Esophagus squamous epithelium (tissue), 5 donors: Measurements from ENCODE around the gene LRRC56. TPM values are rescaled to one million over a fixed set of nuclear protein-coding genes. Genes with fewer than 3 reads are reported as not detected.

ENCODE experiments used
- DNase-seq: peaks from one replicate; lab custom pipeline; 2025; lab: John Stamatoyannopoulos, UW
- H3K27ac ChIP-seq, 4 donors: fragments of 200-600 bp; sonication (generic); one replicate each; pipeline ENCODE4 v1.5.1; 2016 to 2019; ENCODE audit warnings: mild to moderate bottlenecking in 1 of 4
- H3K27me3 ChIP-seq, 4 donors: fragments of 200-600 bp; sonication (generic); 1 replicate in 3 of 4; 2 replicates in 1 of 4; pipeline versions ENCODE4 v1.5.1 to v1.6.0; 2017 to 2021; ENCODE audit warnings: antibody characterized with exemption in 1 of 4
- H3K36me3 ChIP-seq, 3 donors: fragments of 200-600 bp; sonication (generic); one replicate each; pipeline ENCODE4 v1.5.1; 2016 to 2019
- H3K4me1 ChIP-seq, 3 donors: fragments of 200-600 bp; sonication (generic); one replicate each; pipeline ENCODE4 v1.5.1; 2017 to 2019
- H3K4me3 ChIP-seq, 4 donors: fragments of 200-600 bp; sonication (generic); 1 replicate in 3 of 4; 2 replicates in 1 of 4; pipeline ENCODE4 v1.5.1; 2016 to 2019; ENCODE audit warnings: mild to moderate bottlenecking in 2 of 4, moderate library complexity in 1 of 4
- H3K9me3 ChIP-seq, 3 donors: fragments of 200-600 bp; sonication (generic); one replicate each; pipeline ENCODE4 v1.5.1; 2016 to 2019
- POLR2A ChIP-seq, 4 donors: fragments of 450-650 bp; IDR thresholded peaks; one replicate each; pipeline ENCODE4 v1.6.1; 2017; ENCODE audit warnings: antibody characterized with exemption in 4 of 4, mild to moderate bottlenecking in 4 of 4, moderate library complexity in 3 of 4
- WGBS, 2 donors: methylation state at CpG; one replicate each; pipeline ENCODE4 v1.1.5; 2018; 5-methylcytosine and 5-hydroxymethylcytosine counted together
- intact Hi-C: fragments of 100-400 bp; cut with DNase I; formaldehyde crosslinking; loops from one replicate; pipeline ENCODE4 v1.15.0; 2022
- total RNA-seq, 4 donors: library from RNA; depleted of rRNA; stranded (reverse); fragments of >200 nt; gene quantifications; one replicate each; pipeline ENCODE4 v1.1.0, GENCODE V29; 2016
- TF ChIP-seq, protein P1 (sequence below), 6 experiments: fragments of 450-650 bp in 4 of 6; fragments of 200-600 bp in 2 of 6; sonication (generic) in 2 of 6; IDR thresholded peaks; one replicate each; pipeline ENCODE4 v1.5.1; 2016 to 2019; ENCODE audit warnings: antibody characterized with exemption in 6 of 6, mild to moderate bottlenecking in 4 of 6, moderate library complexity in 4 of 6
- donor health status: DM: yes; HTN: yes; CAD: no.

Gene LRRC56
- total RNA-seq, 4 donors from 2014 or later, result 0.35 to 2.3 (median 1.2) TPM

DNA sequence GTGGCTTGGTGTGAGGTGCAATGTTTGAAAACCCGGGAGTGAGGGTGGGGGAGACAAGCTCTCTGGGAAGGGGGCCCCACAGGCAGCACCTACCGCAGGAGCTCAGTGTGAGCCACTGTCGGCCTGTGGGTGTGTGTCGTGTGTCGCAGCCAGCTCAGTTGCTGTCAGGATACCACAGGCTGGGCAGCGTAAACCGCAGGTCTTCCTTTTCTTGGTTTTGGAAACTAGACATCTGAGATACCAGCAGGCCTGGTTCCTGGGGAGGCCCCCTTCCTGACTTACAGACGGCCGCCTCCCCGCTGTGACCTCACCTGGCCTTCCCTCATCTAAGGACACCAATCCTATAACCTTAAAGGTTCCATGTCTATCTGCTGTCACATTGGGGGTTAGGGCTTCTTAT lies 59.0 kb downstream of the LRRC56 start:
- no peak for TF ChIP-seq POLR2A (IDR thresholded peaks at IDR 0.05)
- TF ChIP-seq, protein P1, sequence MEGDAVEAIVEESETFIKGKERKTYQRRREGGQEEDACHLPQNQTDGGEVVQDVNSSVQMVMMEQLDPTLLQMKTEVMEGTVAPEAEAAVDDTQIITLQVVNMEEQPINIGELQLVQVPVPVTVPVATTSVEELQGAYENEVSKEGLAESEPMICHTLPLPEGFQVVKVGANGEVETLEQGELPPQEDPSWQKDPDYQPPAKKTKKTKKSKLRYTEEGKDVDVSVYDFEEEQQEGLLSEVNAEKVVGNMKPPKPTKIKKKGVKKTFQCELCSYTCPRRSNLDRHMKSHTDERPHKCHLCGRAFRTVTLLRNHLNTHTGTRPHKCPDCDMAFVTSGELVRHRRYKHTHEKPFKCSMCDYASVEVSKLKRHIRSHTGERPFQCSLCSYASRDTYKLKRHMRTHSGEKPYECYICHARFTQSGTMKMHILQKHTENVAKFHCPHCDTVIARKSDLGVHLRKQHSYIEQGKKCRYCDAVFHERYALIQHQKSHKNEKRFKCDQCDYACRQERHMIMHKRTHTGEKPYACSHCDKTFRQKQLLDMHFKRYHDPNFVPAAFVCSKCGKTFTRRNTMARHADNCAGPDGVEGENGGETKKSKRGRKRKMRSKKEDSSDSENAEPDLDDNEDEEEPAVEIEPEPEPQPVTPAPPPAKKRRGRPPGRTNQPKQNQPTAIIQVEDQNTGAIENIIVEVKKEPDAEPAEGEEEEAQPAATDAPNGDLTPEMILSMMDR (IDR thresholded peaks at IDR 0.05), result no peak
- intact Hi-C loops, result no loop called here
- H3K4me1 ChIP-seq, result no peaks in the 10 kb centered on the region
- no peak overlapping the region for H3K27ac ChIP-seq
- 80 to 100% methylated on average over 1 to 5 of the region's 10 CpGs for WGBS, 2 donors
- no peak for DNase-seq
- peaks cover 67 to 100% (median 68%) of the 10 kb centered on the region in 3 donors for H3K36me3 ChIP-seq
- H3K9me3 ChIP-seq, result no peaks in the 10 kb centered on the region
- no peaks in the 10 kb centered on the region for H3K27me3 ChIP-seq
- H3K4me3 ChIP-seq, result no peak overlapping the region

DNA sequence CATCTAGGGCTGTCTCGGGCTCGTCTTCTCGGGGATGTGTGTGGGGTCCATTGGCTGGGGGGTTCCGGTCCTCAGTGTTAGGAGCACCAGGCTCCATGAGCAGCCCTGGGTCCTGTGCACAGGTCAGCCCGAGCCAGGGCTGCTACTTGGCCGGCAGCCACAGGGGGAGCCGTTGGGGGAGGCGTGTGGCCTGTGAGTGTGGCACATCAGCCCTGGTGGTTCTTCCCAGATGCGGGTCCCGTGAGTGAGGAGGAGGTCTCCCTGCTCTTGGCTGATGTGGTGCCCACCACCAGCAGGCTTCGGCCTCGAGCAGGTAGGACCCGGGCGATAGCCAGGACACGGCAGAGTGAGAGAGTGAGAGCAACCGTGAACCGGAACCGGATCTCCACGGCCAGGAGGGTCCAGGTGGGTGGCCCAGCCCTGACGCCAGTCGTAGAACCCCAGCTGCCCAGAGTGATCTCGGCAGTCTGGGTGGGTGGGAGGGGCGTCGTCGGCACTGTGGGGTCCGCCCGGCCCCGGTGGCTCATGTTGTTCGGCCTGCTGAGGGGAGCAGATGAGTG lies 59.9 kb downstream of the LRRC56 start:
- H3K27me3 ChIP-seq, result no peaks in the 10 kb centered on the region
- TF ChIP-seq POLR2A (IDR thresholded peaks at IDR 0.05), result no peak
- TF ChIP-seq, protein P1 (IDR thresholded peaks at IDR 0.05), result no peak
- no peaks in the 10 kb centered on the region for H3K4me1 ChIP-seq
- 94% methylated on average over 13 of the region's 29 CpGs; no CpG with 5 or more reads in 1 of the 2 donors for WGBS, 2 donors
- H3K9me3 ChIP-seq, result no peaks in the 10 kb centered on the region
- H3K4me3 ChIP-seq, result no peak overlapping the region
- H3K27ac ChIP-seq, result no peak overlapping the region
- no peak for DNase-seq
- peaks cover 69 to 100% (median 71%) of the 10 kb centered on the region in 3 donors for H3K36me3 ChIP-seq
- intact Hi-C loops, result no loop called here

DNA sequence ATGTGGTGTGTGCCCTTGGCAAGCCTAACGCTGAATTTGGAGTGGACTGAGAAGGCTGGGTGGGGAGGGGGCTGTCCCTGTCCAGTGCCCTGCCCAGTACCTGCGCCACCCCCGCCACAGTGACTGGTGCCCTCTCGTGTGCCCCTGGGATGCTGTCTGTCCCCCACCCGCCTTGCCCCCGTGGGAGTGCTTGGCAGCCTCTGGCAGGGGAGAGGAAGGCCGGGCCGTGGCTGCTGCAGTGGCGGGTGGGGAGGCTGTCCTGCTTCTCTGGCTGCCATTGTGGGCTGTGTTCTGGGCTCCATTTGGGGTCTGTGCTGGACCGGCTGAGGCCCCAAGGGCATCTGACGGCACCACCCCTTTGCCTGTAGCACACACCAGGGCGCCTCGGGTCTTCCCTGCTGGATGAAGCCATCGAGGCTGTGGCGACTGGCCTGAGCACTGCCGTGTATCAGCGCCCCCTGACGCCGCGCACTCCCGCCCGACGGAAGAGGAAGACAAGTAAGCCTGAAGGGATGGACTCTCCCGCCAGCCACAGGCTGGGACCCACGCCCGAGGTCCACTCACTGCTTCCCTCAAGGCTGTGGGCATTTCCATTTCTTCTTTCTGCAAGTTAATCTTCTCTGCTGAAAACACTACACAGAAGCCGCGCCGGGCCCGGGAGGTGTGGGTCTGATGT lies 60.8 kb downstream of the LRRC56 start:
- intact Hi-C loops, result no loop called here
- Histone ChIP-seq H3K36me3 (peaks cover 60 to 100% (median 65%) of the 10 kb centered on the region in 3 donors), H3K4me1 (no peaks in the 10 kb centered on the region), H3K27me3 (no peaks in the 10 kb centered on the region), H3K27ac (no peak overlapping the region), H3K9me3 (no peaks in the 10 kb centered on the region), H3K4me3 (no peak overlapping the region)
- no peak for TF ChIP-seq POLR2A (IDR thresholded peaks at IDR 0.05)
- TF ChIP-seq, protein P1 (IDR thresholded peaks at IDR 0.05), result no peak
- 86 to 88% methylated on average over 7 to 13 of the region's 30 CpGs for WGBS, 2 donors
- DNase-seq, result no peak

DNA sequence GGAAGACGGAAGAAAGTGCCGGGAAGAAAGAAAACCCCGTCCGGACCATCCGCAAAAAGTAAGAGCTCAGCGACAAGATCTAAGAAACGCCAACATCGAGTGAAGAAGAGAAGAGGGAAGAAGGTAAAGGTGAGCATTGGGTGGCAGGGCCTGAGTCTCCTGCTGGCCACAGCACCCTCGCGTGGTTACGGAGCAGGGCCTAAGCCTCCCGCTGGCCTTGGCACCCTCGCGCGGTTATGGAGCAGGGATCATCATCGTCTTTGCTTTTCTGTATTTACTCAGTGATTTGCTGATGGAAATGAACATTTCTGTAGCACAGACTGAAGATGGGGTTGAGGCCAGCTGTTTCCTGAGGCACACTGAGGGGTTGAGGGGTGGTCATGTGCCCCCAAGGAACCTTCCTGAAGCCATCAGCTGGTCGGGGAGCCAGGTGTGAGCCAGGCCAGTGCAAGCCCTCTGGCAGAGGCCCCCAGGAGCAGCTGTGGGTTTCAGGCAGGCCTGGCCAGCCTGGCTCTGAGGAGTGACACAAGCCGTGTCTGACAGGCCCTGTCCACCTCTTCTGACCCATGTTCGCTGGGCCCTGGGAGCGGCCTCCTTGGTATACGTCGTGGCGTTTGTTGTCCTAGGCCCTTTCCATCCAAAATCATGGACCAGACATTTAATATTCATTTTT lies 64.4 kb downstream of the LRRC56 start:
- no peak for TF ChIP-seq POLR2A (IDR thresholded peaks at IDR 0.05)
- TF ChIP-seq, protein P1 (IDR thresholded peaks at IDR 0.05), result no peak
- Histone ChIP-seq H3K27me3 (no peaks in the 10 kb centered on the region), H3K9me3 (no peaks in the 10 kb centered on the region), H3K36me3 (peaks cover 65 to 100% (median 66%) of the 10 kb centered on the region in 3 donors), H3K4me3 (no peak overlapping the region), H3K4me1 (peaks cover 4 to 14% (median 6%) of the 10 kb centered on the region in 3 donors), H3K27ac (no peak overlapping the region)
- 90 to 91% methylated on average over 16 to 18 of the region's 23 CpGs for WGBS, 2 donors
- intact Hi-C loops, result no loop called here
- no peak for DNase-seq

DNA sequence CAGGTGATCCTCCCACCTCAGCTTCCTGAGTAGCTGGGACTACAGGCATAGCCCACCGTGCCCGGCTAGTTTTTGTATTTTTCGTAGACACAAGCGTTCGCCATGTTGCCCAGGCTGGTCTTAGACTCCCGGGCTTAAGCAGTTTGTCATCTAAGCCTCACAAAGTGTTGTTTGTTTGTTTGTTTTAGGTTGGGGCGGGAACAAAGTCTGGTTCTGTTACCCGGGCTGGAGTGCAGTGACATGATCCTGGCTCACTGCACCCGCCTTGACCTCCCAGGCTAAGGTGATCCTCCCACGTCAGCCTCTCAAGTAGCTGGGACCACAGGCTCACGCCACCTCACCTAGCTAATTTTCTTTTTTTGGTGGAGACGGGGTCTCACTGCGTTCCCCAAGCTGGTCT lies 65.8 kb downstream of the LRRC56 start:
- WGBS, 2 donors, result 92 to 96% methylated on average over 10 to 13 of the region's 13 CpGs
- no peak for DNase-seq
- Histone ChIP-seq H3K4me3 (no peak overlapping the region), H3K27ac (no peak overlapping the region), H3K27me3 (no peaks in the 10 kb centered on the region), H3K9me3 (no peaks in the 10 kb centered on the region), H3K4me1 (peaks cover 4 to 17% (median 6%) of the 10 kb centered on the region in 3 donors), H3K36me3 (peaks cover 66 to 100% (median 67%) of the 10 kb centered on the region in 3 donors)
- intact Hi-C loops, result no loop called here
- TF ChIP-seq POLR2A (IDR thresholded peaks at IDR 0.05), result no peak
- TF ChIP-seq, protein P1 (IDR thresholded peaks at IDR 0.05), result no peak
